ENCODE results near the gene RTF1. TPM values are rescaled to one million over a fixed set of nuclear protein-coding genes. Genes with fewer than 3 reads are reported as not detected.
"Not testable (repeated sequence)": the region's sequence is repeated elsewhere in the genome, so short reads cannot be mapped to it uniquely, and the experiment has no call there.

RTF1 gene
- 32.1 TPM for total RNA-seq

DNA sequence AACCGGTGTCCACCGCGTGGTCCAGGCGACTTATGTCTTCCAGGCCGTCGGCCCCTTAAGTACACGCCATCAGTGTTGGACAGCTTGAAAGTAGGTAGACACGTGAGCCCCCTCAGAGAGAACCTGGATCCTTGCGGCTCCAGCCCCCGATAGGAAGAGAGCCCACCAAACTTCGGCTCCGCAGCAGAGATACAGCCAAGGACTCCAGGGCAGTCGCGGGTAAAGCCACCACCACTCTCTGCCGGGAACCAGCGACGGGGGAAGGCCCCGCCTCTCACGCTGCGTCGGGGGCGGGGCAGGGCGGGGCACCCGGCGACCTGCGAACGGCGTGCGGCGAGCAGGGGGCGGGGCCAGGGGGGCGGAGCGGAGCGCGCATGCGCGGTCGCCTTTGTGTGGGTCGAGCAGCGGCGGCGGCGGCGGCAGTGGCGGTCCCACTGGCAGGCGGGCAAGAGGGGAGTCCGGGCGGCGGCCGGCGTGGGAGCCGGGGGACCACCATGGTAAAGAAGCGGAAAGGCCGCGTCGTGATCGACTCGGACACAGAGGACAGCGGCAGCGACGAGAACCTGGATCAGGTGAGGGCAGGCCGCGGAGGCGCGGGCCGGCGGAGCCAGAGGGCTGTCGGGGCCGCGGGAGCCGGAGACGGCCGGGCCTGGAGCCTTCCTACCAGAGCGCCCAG lies at the start of gene RTF1:
TSS of gene RTF1 (plus strand) at position 354 of the 676 bp plus-strand sequence. CDS start at position 375, 21 bp downstream.
- peak; percentile 97 for DNase-seq (ENCODE audit: low spot score)

- no peak for DNase-seq (ENCODE audit: low spot score)
These were observed 49.5 kb upstream of the RTF1 start for GRCh38 chr15:41367418-41367817.

DNA sequence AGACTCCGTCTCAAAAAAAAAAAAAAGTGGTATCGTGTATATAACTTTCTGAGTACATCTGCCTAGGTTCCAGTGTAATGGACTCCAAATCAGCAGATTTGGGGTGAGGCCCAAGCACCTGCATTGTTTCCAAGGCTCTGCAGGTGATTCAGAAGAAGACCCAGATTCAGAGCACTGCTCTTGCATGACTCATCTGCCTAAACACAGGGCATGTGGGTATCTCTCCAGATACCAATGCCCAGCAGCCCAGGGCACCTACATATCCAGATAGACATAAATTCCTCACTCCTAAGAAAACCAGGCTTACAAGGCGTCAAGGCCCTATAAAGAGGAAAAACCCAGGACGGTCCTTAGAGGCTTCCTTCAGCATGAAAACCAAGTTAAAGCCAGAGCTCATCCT lies 38.9 kb upstream of the RTF1 start:
- DNase-seq (ENCODE audit: low spot score), result no peak

DNA sequence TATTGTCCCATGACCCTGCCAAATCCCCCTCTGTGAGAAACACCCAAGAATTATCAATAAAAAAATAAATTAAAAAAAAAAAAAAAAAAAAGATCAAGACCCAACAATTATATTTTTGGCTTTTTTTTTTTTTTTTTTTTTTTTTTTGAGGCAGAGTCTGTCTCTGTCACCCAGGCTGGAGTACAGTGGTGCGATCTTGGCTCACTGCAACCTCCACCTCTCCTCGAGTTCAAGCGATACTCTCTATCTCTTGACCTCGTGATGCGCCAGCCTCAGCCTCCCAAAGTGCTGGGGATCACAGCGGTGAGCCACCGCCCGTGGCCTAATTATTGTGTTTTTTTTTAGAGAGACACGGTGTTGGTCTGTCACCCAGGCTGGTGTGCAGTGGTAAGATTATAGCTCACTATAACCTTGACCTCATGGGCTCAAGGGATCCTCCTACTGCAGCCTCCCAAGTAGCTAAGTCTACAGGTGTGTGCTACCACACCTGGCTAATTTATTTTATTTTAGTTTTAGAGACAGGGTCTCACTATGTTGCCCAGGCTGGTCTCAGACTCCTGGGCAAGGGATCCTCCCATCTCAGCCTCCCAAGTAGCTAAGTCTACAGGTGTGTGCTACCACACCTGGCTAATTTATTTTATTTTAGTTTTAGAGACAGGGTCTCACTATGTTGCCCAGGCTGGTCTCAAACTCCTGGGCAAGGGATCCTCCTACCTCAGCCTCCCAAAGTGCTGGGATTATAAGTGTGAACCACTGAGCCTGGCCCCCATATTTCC lies 32.7 kb upstream of the RTF1 start:
- DNase-seq (ENCODE audit: low spot score), result not testable (repeated sequence)

- DNase-seq (ENCODE audit: low spot score), result no peak
These were observed 29.2 kb upstream of the RTF1 start for GRCh38 chr15:41387646-41388045.

DNA sequence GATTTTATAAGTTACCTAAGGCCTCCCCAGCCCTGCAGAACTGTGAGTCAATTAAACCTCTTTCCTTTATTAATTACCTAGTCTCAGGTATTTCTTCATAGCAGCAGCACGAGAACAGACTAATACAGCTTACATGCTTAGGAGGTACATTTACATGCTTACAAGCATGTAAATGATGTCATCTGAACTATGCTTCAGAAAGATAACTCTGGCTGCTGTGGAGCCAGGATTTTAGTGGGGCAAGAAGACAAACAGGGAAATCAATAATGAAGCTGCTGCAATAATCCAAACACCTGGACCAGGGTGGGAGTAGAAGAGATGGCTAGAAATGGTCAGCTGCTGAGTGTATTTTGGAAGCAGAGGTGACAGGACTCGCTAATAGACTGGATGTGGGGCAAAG lies 24.2 kb upstream of the RTF1 start:
- no peak for DNase-seq (ENCODE audit: low spot score)

GRCh38 chr15:41394924-41395323 lies 22.0 kb upstream of the RTF1 start:
- DNase-seq (ENCODE audit: low spot score), result no peak

DNA sequence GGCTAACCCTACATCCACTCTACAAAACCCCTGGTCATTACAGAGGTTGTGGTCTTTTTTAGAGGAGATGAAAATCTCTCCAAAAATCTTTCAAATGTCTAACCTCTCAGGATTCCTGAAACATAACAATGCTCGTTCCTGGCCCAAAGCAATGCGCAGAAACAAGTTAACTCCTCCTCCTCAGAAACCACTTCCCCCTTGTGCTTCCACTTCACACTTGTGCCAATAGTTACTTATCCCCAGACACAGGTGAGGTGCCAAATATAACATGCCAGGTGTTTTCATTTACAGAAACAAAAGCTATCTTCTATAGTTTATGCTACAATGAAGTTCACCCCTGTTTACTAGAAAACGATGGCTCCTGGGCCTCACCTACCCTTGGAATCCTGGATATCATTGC lies 20.8 kb upstream of the RTF1 start:
- DNase-seq (ENCODE audit: low spot score), result no peak

DNA sequence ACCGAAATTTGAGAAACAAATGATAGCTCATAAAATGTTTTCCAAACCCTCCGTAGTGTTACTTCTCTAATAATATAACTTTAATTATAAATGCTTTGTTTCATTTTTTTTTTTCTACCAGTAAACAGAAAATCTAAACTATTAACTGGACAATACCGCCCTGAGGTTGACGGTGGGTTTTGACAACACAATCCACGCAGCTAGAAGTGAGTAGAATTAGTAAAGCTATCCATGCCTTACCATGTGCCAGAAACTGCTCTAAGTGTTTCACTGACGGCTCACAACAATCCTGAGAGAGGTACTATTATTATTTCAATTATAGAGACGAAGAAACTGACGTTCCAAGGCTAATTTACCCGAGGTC lies 15.0 kb upstream of the RTF1 start:
- no peak for DNase-seq (ENCODE audit: low spot score)

DNA sequence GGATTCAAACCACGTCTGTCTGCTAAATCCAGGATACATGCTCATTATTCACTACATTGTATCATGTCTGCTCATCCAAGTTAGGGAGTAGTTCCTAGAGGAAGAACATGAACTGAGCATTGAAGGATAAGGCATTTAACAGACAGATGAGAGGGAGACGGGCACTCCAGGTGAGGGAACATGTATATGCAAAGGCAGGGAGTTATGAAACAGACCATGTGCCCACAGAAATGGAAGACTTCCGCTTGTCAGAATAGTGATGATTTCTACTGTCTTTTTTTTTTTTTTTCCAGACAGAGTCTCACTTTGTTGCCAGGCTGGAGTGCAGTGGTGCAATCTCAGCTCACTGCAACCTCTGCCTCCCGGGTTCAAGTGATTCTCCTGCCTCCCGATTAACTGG lies 9.6 kb upstream of the RTF1 start:
- DNase-seq (ENCODE audit: low spot score), result no peak

DNA sequence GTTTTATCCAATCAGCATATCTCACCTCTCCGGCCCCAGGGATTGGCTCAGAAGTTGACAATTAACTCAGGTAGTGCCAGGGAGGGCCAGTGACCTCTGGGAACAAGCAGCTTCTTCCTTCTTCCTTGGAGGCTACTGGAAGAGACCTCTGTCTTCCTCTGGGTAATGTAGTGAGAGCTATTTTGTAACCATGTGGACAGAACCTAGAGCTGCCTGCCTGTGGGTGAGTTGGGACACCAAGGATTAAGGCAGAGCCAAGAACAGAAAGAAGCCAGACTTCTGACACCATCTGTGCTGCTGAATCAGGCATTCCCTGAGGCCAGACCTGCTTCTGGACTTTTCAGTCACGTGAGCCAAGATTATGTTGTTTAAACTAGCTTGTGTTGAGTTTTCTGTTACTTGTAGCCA lies 8.7 kb upstream of the RTF1 start:
- peak; percentile 77 for DNase-seq (ENCODE audit: low spot score)

- no peak for DNase-seq (ENCODE audit: low spot score)
These were observed 5.9 kb upstream of the RTF1 start for GRCh38 chr15:41411031-41411430.

- no peak for DNase-seq (ENCODE audit: low spot score)
These were observed 5.5 kb upstream of the RTF1 start for GRCh38 chr15:41411441-41411840.

DNA sequence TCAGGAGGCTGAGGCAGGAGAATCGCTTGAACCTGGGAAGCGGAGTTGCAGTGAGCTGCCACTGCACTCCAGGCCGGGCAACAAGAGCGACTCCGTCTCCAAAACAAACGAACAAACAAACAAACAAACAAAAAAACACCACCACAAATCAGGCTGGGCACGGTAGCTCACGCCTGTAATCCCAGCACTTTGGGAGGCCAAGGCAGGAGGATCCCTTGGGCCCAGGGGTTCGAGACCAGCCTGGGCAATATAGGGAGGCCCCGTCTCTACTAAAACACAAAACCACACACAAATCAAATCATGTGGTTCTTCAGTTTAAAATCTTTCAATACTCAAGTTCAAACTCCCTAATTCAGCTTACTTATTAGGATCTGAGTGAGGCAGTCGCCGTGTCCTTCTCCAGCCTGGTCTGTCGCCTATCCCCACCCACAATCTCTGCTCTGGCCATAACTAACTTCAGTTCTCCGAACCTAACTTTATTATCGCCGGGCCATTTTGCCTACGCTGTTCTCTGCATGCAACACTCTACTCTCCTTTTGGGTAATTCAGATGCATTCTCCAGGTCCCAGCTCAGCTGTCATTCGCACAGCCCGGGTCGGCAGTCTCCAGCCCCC lies 660 bp upstream of the RTF1 start:
- DNase-seq (ENCODE audit: low spot score), result no peak

GRCh38 chr15:41417418-41418195 lies 712 bp downstream of the RTF1 start:
- no peak for DNase-seq (ENCODE audit: low spot score)

DNA sequence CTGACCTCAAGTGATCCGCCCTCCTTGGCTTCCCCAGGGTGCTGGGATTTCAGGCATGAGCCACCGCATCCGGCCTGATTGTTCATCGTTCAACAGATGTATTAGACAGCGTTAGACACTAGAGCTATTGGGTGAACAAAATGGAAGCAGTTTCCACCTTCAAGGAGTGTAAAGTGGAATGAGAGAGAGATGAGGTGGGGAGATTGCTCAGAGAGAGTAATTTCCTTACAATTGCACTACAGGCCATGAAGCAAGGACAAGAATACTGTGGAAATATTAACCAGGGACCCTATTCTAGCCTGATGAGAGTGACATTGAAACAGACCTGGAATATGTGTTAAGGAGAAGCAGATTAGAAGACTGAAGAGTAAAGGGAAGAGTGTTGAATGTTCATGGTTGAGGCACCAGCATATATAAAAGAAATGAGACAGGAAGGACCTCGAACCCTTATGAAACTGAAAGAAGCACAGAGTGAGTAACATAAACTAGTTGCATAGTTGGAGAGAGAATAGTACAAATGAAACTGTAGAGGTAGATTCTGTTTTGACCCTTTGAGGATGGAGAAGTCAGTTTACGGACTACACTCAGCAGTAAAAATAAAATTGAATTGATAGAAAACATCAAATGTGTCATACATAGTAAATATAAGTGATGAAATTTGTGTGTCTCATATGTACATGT lies 7.2 kb downstream of the RTF1 start:
- DNase-seq (ENCODE audit: low spot score), result no peak

DNA sequence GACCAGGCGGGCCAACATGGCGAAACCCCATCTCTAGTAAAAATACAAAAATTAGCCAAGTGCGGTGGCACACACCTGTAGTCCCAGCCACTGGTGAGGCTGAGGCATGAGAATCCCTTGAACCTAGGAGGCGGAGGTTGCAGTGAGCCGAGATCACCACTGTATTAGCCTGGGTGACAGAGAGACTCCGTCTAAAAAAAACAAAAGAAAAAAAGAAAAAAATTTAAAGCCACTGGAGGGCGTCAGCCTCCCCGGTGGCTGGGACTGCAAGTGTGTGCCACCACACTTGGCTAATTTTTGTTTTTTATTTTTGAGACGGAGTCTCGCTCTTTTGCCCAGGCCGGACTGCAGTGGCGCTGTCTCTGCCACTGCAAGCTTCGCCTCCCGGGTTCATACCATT lies 7.9 kb downstream of the RTF1 start:
- DNase-seq (ENCODE audit: low spot score), result no peak

GRCh38 chr15:41425907-41426306 lies 9.0 kb downstream of the RTF1 start:
- not testable (repeated sequence) for DNase-seq (ENCODE audit: low spot score)

GRCh38 chr15:41429003-41429890 lies 12.4 kb downstream of the RTF1 start:
- no peak for DNase-seq (ENCODE audit: low spot score)

GRCh38 chr15:41435037-41435786 lies 18.3 kb downstream of the RTF1 start:
- no peak for DNase-seq (ENCODE audit: low spot score)

Measured in mucosa of gallbladder (tissue), 1 donor.